ENCODE results near the gene DSTN.

GRCh38 chr20:17593902-17594301, 24.0 kb downstream of the DSTN start:
- no peak for TF ChIP-seq CTCF (conservative IDR thresholded peaks at IDR 0.05; ENCODE audit: low read length)
- TF ChIP-seq EZH2phosphoT487 (IDR thresholded peaks at IDR 0.05; ENCODE audit: borderline replicate concordance) = no peak

All from Loucy (cell line).